ENCODE data around the gene STIMATE.

Gene STIMATE

GRCh38 chr3:52787672-52788625 lies 109.4 kb downstream of the STIMATE start:
- DNase-seq, result no peak

DNA sequence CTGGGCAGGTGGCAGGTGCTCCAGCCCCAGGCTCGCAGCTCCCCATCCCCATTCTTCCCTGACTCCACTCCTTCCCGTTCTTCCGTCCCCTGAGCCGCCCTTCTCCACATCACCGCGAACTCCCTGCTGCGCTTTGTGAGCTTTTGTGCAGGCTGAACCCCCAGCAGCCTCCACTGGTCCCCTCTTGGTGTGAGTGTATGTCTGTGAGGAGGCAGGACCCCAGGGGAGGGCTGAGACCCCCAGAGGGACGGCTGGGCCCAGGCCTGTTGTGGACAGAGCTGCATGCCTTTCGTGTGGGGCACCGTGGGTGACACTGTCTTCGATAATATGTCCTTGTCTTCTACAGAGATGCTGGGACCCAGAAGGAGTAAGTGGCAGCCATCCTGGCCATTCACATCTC lies 110.1 kb downstream of the STIMATE start:
- no peak for DNase-seq

All from NCI-H1436 (cell line).